Ascending aorta (tissue), 2 donors: Measurements from ENCODE around the gene RPL18. TPM values are rescaled to one million over a fixed set of nuclear protein-coding genes. Genes with fewer than 3 reads are reported as not detected.

Experiments used
- DNase-seq, 2 donors: peaks; one replicate each; pipeline ENCODE4 v3.0.0-alpha.2; 2019; ENCODE audit warnings: low spot score in 2 of 2
- H3K27ac ChIP-seq, 2 donors: fragments of 200-600 bp; sonication (generic); one replicate each; pipeline ENCODE4 v1.5.1; 2016 to 2017; ENCODE audit warnings: mild to moderate bottlenecking in 1 of 2
- H3K27me3 ChIP-seq: fragments of 200-600 bp; sonication (generic); one replicate; pipeline ENCODE4 v1.5.1; 2017
- H3K36me3 ChIP-seq, 2 donors: fragments of 200-600 bp; sonication (generic); one replicate each; pipeline ENCODE4 v1.5.1; 2016
- H3K4me1 ChIP-seq, 2 donors: fragments of 200-600 bp; sonication (generic); one replicate each; pipeline ENCODE4 v1.5.1; 2016 to 2017; ENCODE audit warnings: mild to moderate bottlenecking in 1 of 2
- H3K4me3 ChIP-seq, 2 donors: fragments of 200-600 bp; sonication (generic); one replicate each; pipeline ENCODE4 v1.5.1; 2016 to 2017; ENCODE audit warnings: mild to moderate bottlenecking in 1 of 2
- H3K9me3 ChIP-seq, 2 donors: fragments of 200-600 bp; sonication (generic); one replicate each; pipeline ENCODE4 v1.5.1; 2016
- intact Hi-C: fragments of 100-400 bp; cut with DNase I; formaldehyde crosslinking; loops from one replicate; pipeline ENCODE4 v1.15.1; 2023
- total RNA-seq: library from RNA; depleted of rRNA; stranded (reverse); fragments of >200 nt; gene quantifications from one replicate; pipeline ENCODE4 v1.1.0, GENCODE V29; 2016
- TF ChIP-seq, protein P1 (sequence below), 3 experiments: fragments of 200-600 bp in 2 of 3; fragments of 450-650 bp in 1 of 3; sonication (generic) in 2 of 3; IDR thresholded peaks; one replicate each; pipeline ENCODE4 v1.5.1; 2016 to 2019; ENCODE audit warnings: antibody characterized with exemption in 3 of 3, mild to moderate bottlenecking in 1 of 3, moderate library complexity in 1 of 3

Gene RPL18
- total RNA-seq, 1 donor from 2014 or later: 2,223 TPM

DNA sequence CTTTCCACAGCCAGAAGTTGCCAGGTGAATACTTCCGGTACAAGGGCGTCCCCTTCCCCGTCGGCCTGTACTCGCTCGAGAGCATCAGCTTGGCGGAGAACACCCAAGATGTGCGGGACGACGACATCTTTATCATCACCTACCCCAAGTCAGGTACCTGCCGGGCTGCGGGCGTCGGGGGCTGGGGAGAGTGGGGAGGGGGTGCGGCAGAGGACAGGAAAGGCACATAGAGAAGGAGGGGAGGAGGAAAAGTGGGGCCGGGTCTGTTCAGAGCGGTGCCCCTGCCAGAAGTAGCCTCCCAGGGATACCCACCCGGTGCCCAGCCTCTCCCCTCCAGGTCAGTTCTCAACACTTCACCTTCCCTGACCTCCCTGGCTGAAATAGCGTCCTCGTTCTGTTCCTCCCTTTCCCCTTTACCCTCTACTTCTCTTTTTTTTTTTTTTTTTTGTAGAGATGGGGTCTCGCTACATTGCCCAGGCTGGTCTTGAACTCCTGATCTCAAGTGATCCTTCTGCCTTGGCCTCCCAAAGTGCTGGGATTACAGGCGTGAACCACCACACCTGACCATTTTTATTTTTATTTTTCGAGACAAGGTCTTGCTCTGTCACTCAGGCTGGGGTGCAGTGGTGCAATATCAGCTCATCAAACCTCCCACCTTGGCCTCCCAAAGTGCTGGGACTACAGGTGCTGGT is 42.9 kb downstream of the RPL18 start:
- TF ChIP-seq, protein P1, sequence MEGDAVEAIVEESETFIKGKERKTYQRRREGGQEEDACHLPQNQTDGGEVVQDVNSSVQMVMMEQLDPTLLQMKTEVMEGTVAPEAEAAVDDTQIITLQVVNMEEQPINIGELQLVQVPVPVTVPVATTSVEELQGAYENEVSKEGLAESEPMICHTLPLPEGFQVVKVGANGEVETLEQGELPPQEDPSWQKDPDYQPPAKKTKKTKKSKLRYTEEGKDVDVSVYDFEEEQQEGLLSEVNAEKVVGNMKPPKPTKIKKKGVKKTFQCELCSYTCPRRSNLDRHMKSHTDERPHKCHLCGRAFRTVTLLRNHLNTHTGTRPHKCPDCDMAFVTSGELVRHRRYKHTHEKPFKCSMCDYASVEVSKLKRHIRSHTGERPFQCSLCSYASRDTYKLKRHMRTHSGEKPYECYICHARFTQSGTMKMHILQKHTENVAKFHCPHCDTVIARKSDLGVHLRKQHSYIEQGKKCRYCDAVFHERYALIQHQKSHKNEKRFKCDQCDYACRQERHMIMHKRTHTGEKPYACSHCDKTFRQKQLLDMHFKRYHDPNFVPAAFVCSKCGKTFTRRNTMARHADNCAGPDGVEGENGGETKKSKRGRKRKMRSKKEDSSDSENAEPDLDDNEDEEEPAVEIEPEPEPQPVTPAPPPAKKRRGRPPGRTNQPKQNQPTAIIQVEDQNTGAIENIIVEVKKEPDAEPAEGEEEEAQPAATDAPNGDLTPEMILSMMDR (IDR thresholded peaks at IDR 0.05): no peak
- no peak overlapping the region for H3K4me3 ChIP-seq
- H3K4me1 ChIP-seq: no peaks in the 10 kb centered on the region
- DNase-seq: no peak
- no peak overlapping the region for H3K27ac ChIP-seq
- H3K27me3 ChIP-seq: no peaks in the 10 kb centered on the region
- H3K36me3 ChIP-seq: no peaks in the 10 kb centered on the region
- intact Hi-C loops: no loop called here
- no peaks in the 10 kb centered on the region for H3K9me3 ChIP-seq

DNA sequence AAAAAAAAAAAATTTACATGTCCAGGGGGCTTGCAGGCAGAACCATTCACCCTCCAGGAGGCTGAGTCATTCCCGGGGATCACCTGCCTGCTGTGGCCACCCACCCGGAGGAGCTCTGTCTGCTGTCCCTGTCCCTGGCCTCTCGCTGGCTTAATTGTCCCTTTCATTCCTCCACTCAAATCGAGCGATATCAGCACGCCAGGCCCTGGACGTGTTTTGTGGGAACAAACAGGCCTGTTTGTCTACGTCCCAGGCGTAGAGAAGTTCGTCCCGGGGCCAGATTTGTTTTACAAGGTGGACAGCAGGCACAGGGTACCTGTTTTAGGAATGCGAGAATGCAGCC is 45.8 kb downstream of the RPL18 start:
- no peak for DNase-seq
- Histone ChIP-seq H3K27me3 (no peaks in the 10 kb centered on the region), H3K36me3 (no peaks in the 10 kb centered on the region), H3K27ac (no peak overlapping the region), H3K4me1 (no peaks in the 10 kb centered on the region), H3K4me3 (no peak overlapping the region), H3K9me3 (no peaks in the 10 kb centered on the region)
- intact Hi-C loops: no loop called here
- TF ChIP-seq, protein P1 (IDR thresholded peaks at IDR 0.05): no peak

DNA sequence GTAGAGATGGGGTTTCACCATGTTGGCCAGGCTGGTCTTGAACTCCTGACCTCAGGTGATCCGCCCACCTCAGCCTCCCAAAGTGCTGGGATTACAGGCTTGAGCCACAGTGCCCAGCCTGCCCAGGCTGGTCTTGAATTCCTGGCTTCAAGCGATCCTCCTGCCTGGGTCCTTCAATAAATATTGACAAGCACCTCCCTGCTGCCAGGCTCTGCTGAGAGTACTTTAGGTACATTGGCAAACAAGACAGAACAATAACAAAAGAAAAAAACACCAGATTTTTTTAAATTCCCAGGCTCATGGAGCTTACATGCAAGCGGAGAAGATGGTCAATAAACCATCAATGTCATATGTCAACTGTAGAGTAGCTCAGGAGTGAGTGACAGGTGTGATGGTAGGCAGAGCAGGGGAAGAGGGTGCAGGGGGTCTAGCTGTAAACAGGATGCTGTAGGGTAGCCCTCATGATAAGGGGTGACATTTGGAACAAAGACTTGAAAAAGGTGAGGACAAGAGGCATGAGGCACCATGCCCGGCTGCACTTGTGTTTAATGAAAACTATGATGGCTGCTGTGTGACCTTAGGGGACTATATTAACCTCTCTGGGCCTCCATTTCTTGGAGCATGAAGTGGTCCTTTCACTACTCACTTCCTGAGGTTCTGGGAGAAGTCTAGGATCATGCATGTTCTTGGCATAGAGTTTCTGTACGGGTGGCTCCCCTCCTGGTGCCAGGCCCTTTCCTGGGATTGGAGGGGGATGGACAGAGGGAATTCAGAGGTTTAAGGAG is 47.4 kb downstream of the RPL18 start:
- no peak overlapping the region for H3K4me3 ChIP-seq
- no peaks in the 10 kb centered on the region for H3K27me3 ChIP-seq
- intact Hi-C loops: no loop called here
- no peaks in the 10 kb centered on the region for H3K9me3 ChIP-seq
- peaks cover 3 to 4% of the 10 kb centered on the region in 2 donors for H3K4me1 ChIP-seq
- H3K36me3 ChIP-seq: no peaks in the 10 kb centered on the region
- DNase-seq: no peak
- TF ChIP-seq, protein P1 (IDR thresholded peaks at IDR 0.05): no peak
- H3K27ac ChIP-seq: no peak overlapping the region

DNA sequence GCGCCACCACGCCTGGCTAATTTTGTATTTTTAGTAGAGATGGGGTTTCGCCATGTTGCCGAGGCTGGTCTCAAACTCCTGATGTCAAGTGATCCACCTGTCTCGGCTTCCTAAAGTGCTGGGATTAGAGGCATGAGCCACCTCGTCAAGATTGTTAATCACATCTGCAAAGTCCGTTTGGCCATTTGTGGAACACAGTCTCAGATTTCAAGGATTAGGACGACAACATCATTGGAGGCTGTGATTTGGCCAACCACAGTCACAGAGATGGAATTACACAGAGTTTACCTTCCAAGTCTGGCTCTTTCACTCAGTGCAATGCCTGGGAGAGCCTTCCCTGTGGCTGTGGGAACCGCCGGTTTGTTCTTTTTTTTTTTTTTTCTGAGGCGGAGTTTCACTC is 49.2 kb downstream of the RPL18 start:
- Histone ChIP-seq H3K4me3 (no peak overlapping the region), H3K4me1 (peaks cover 3 to 4% of the 10 kb centered on the region in 2 donors), H3K27me3 (no peaks in the 10 kb centered on the region), H3K36me3 (no peaks in the 10 kb centered on the region), H3K27ac (no peak overlapping the region), H3K9me3 (no peaks in the 10 kb centered on the region)
- TF ChIP-seq, protein P1 (IDR thresholded peaks at IDR 0.05): no peak
- intact Hi-C loops: no loop called here
- no peak for DNase-seq

DNA sequence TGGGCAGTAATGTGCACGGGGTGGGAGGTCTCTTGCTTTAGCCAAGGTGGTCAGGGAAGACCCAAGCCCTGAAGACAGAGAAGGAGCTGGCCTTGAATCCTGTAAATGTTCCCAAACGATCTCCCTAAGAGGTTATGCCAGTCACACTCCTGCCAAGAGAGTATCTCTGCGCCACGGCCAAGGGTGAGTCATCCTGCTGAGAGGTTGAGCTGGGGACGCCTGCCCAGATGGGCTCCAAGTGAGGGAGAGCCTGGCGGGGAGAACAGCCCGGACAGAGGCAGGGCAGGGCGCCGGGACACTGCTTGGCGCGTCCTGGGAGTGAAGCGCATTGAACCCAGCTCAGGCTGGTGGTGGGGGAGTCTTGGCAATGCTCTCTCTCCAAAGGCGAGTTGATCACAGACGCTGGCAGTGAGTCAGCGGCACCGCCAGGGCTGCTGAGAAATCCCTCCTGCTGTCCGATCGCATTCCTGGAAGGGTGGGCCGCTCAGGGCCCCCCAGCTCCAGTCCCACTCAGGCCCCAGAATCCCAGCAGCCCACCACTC is 50.6 kb downstream of the RPL18 start:
- Histone ChIP-seq H3K4me3 (peak overlapping the region in 1 of 2 donors; percentile 18), H3K4me1 (peaks cover 3 to 4% of the 10 kb centered on the region in 2 donors), H3K27me3 (no peaks in the 10 kb centered on the region), H3K36me3 (no peaks in the 10 kb centered on the region), H3K9me3 (no peaks in the 10 kb centered on the region), H3K27ac (peak overlapping the region in 1 of 2 donors; percentile 24)
- TF ChIP-seq, protein P1 (IDR thresholded peaks at IDR 0.05): no peak
- intact Hi-C loops: no loop called here
- peak; percentile 71 to 90 for DNase-seq

Other genes starting within 250 kb of the RPL18 start
- 183 TPM for gene KDELR1, start 227.6 kb downstream of the RPL18 start, total RNA-seq
- 0.64 TPM for gene GRIN2D, start 225.5 kb downstream of the RPL18 start, total RNA-seq
- 16.0 TPM for gene GRWD1, start 173.2 kb downstream of the RPL18 start, total RNA-seq
- gene KCNJ14, start 163.6 kb downstream of the RPL18 start, total RNA-seq: 6.1 TPM
- 83.5 TPM for gene CYTH2, start 149.8 kb downstream of the RPL18 start, total RNA-seq
- gene LMTK3, start 107.3 kb downstream of the RPL18 start, total RNA-seq: 0.11 TPM
- not detected for gene SULT2B1, start 67.0 kb downstream of the RPL18 start, total RNA-seq
- not detected for gene SPACA4, start 12.4 kb downstream of the RPL18 start, total RNA-seq
- gene FAM83E, start 4.1 kb downstream of the RPL18 start, total RNA-seq: not detected
- gene SPHK2, start 328 bp upstream of the RPL18 start, total RNA-seq: 35.3 TPM
- 0.21 TPM for gene DBP, start 18.2 kb upstream of the RPL18 start, total RNA-seq
- not detected for gene CA11, start 27.0 kb upstream of the RPL18 start, total RNA-seq
- not detected for gene NTN5, start 53.8 kb upstream of the RPL18 start, total RNA-seq
- gene FUT2, start 76.8 kb upstream of the RPL18 start, total RNA-seq: not detected
- gene MAMSTR, start 100.5 kb upstream of the RPL18 start, total RNA-seq: 0.32 TPM
- gene RASIP1, start 121.4 kb upstream of the RPL18 start, total RNA-seq: 85.9 TPM
- not detected for gene IZUMO1, start 127.7 kb upstream of the RPL18 start, total RNA-seq
- 3.8 TPM for gene FUT1, start 133.5 kb upstream of the RPL18 start, total RNA-seq
- not detected for gene FGF21, start 136.3 kb upstream of the RPL18 start, total RNA-seq
- 42.4 TPM for gene BCAT2, start 191.9 kb upstream of the RPL18 start, total RNA-seq
- gene HSD17B14, start 217.3 kb upstream of the RPL18 start, total RNA-seq: 9.8 TPM
- 237 TPM for gene PLEKHA4, start 249.4 kb upstream of the RPL18 start, total RNA-seq